Measurements from ENCODE around the gene MPC1L. TPM values are rescaled to one million over a fixed set of nuclear protein-coding genes. Genes with fewer than 3 reads are reported as not detected.
A peak's percentile ranks its signal among the peaks of the same experiment; 100 is the strongest.

MPC1L gene
- total RNA-seq, 1 experiment from 2014 or later = not detected

GRCh38 chrX:40579141-40579540 lies 44.1 kb upstream of the MPC1L start:
- Histone ChIP-seq H3K4me1 (ENCODE audit: control insufficient read depth, insufficient read depth, low read length) (no peaks in the 10 kb centered on the region), H3K27me3 (ENCODE audit: control insufficient read depth, insufficient read depth, low read length) (no peaks in the 10 kb centered on the region), H3K4me3 (ENCODE audit: low read depth in 2 of 2, low read length in 2 of 2) (no peak overlapping the region), H3K36me3 (ENCODE audit: control insufficient read depth, insufficient read depth, low read length) (no peaks in the 10 kb centered on the region), H3K9me3 (ENCODE audit: control insufficient read depth, insufficient read depth, low read depth, low read length) (no peaks in the 10 kb centered on the region), H3K27ac (ENCODE audit: low read length) (no peak overlapping the region)
- CTCF ChIA-PET = no interaction called here
- POLR2A ChIA-PET = no interaction called here
- ATAC-seq (no peak), DNase-seq (ENCODE audit: low read depth, low spot score) (no peak)
- BruUV-seq (replicated peaks) = no TSS peak
- intact Hi-C loops (cut with micrococcal nuclease; ENCODE audit: unreplicated experiment) = no loop called here
- no peak for TF ChIP-seq SIN3A (IDR thresholded peaks at IDR 0.05; ENCODE audit: borderline replicate concordance, insufficient read depth, low read depth, low read length)
- no peak for TF ChIP-seq TCF7L2 (IDR thresholded peaks at IDR 0.05; ENCODE audit: low read depth, low read length)
- no peak for TF ChIP-seq POLR2AphosphoS5 (IDR thresholded peaks at IDR 0.05; ENCODE audit: low read depth, low read length)
- TF ChIP-seq CTCF (IDR thresholded peaks at IDR 0.05) = no peak
- in situ Hi-C loops (cut with HindIII; ENCODE audit: low pct_unique_long_range_greater_than_20kb, low sequenced_read_pairs) = no loop called here

- no TSS peak for BruUV-seq (replicated peaks)
- H3K4me3 ChIP-seq (ENCODE audit: low read depth in 2 of 2, low read length in 2 of 2) = peak overlapping the region; percentile 60 to 67
- POLR2A ChIA-PET = no interaction called here
- TF ChIP-seq CTCF (IDR thresholded peaks at IDR 0.05) = no peak
- TF ChIP-seq SIN3A (IDR thresholded peaks at IDR 0.05; ENCODE audit: borderline replicate concordance, insufficient read depth, low read depth, low read length) = no peak
- TF ChIP-seq TCF7L2 (IDR thresholded peaks at IDR 0.05; ENCODE audit: low read depth, low read length) = no peak
- TF ChIP-seq POLR2AphosphoS5 (IDR thresholded peaks at IDR 0.05; ENCODE audit: low read depth, low read length) = no peak
- TF ChIP-seq REST (IDR thresholded peaks at IDR 0.05; ENCODE audit: insufficient read depth in 1 of 2, low read depth in 2 of 2, low read length in 1 of 2) = no peak
- no peaks in the 10 kb centered on the region for H3K4me1 ChIP-seq (ENCODE audit: control insufficient read depth, insufficient read depth, low read length)
- peak overlapping the region; percentile 63 for H3K27ac ChIP-seq (ENCODE audit: low read length)
- DNase-seq (ENCODE audit: low read depth, low spot score) (no peak), ATAC-seq (peak; percentile 72)
- CTCF ChIA-PET = no interaction called here
- in situ Hi-C loops (cut with HindIII; ENCODE audit: low pct_unique_long_range_greater_than_20kb, low sequenced_read_pairs) = no loop called here
- H3K36me3 ChIP-seq (ENCODE audit: control insufficient read depth, insufficient read depth, low read length) = no peaks in the 10 kb centered on the region
- H3K27me3 ChIP-seq (ENCODE audit: control insufficient read depth, insufficient read depth, low read length) = no peaks in the 10 kb centered on the region
- H3K9me3 ChIP-seq (ENCODE audit: control insufficient read depth, insufficient read depth, low read depth, low read length) = no peaks in the 10 kb centered on the region
- intact Hi-C loops (cut with micrococcal nuclease; ENCODE audit: unreplicated experiment) = no loop called here
Measured at GRCh38 chrX:40579900-40580536, 43.2 kb upstream of the MPC1L start.
